Astrocyte of the spinal cord (primary cell): ENCODE data around the gene ZNF429.
"Not testable (repeated sequence)": the region's sequence is repeated elsewhere in the genome, so short reads cannot be mapped to it uniquely, and the experiment has no call there.

ENCODE experiments used
- DNase-seq: peaks from one replicate; pipeline ENCODE4 v3.0.0; 2011; ENCODE audit warnings: low read depth, low spot score
- H3K4me3 ChIP-seq: 2 replicates; pipeline ENCODE4 v1.5.1; 2011; ENCODE audit warnings: low read depth, mild to moderate bottlenecking, low read length, moderate library complexity
- in situ Hi-C: cut with HindIII; loops from 2 replicates; pipeline ENCODE4 v1.10.0; 2017; ENCODE audit warnings: low sequenced_read_pairs
- TF ChIP-seq, protein P1 (sequence below): IDR thresholded peaks from 2 replicates; pipeline ENCODE4 v1.5.1; 2012; ENCODE audit warnings: low read depth, mild to moderate bottlenecking, low read length, inconsistent platforms

Gene ZNF429

DNA sequence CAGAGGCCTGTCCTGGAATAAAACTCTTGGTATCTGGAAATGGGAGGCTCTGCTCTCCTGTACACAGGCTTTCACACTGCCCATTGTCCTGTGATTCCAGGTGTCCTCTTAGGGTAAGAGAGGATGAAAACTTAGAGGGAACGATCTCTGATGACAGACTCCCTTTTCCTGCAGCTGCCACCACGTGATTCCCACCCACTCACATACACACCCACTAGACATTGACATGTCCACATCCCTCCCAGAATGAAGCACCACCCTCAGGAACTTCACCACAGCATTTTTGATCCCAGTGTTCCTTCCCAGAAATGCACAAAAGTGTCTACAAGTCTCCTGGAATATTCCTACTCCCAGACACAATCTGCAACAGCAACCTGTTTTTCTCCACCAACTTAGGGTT is 8.2 kb downstream of the ZNF429 start:
- TF ChIP-seq, protein P1, sequence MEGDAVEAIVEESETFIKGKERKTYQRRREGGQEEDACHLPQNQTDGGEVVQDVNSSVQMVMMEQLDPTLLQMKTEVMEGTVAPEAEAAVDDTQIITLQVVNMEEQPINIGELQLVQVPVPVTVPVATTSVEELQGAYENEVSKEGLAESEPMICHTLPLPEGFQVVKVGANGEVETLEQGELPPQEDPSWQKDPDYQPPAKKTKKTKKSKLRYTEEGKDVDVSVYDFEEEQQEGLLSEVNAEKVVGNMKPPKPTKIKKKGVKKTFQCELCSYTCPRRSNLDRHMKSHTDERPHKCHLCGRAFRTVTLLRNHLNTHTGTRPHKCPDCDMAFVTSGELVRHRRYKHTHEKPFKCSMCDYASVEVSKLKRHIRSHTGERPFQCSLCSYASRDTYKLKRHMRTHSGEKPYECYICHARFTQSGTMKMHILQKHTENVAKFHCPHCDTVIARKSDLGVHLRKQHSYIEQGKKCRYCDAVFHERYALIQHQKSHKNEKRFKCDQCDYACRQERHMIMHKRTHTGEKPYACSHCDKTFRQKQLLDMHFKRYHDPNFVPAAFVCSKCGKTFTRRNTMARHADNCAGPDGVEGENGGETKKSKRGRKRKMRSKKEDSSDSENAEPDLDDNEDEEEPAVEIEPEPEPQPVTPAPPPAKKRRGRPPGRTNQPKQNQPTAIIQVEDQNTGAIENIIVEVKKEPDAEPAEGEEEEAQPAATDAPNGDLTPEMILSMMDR = no peak
- in situ Hi-C loops = no loop called here
- no peak overlapping the region for H3K4me3 ChIP-seq
- no peak for DNase-seq

GRCh38 chr19:21519488-21519887 is 14.1 kb downstream of the ZNF429 start:
- in situ Hi-C loops = no loop called here
- H3K4me3 ChIP-seq = no peak overlapping the region
- no peak for DNase-seq
- TF ChIP-seq, protein P1 = no peak

DNA sequence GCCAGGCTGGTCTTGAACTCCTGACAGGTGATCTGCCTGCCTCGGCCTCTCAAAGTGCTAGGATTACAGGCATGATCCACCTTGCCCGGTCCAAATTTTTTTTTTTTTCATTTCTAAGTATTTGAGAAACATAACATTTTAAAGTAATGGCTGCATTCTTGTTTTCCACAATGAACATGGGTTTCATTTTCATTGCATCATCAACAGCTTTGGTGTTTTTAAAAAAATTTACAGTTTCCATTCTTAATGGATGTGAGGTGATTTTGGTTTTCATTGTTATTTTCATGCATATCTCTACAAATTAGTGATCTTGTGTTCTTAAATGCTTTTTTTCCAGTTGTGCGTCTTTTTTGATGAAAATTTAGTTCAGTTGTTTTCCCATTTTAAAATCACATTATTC is 27.5 kb downstream of the ZNF429 start:
- no peak for DNase-seq
- in situ Hi-C loops = no loop called here
- no peak overlapping the region for H3K4me3 ChIP-seq
- TF ChIP-seq, protein P1 = no peak

- H3K4me3 ChIP-seq, DNase-seq, in situ Hi-C loops: not testable (repeated sequence)
These were observed 31.4 kb downstream of the ZNF429 start for GRCh38 chr19:21536741-21537290.

GRCh38 chr19:21559444-21559843 is 54.0 kb downstream of the ZNF429 start:
- no peak overlapping the region for H3K4me3 ChIP-seq
- no peak for DNase-seq
- TF ChIP-seq, protein P1 = no peak
- in situ Hi-C loops = no loop called here

- H3K4me3 ChIP-seq = no peak overlapping the region
- DNase-seq = no peak
- in situ Hi-C loops = no loop called here
- TF ChIP-seq, protein P1 = no peak
These were observed 59.0 kb downstream of the ZNF429 start for GRCh38 chr19:21564406-21564805.

DNA sequence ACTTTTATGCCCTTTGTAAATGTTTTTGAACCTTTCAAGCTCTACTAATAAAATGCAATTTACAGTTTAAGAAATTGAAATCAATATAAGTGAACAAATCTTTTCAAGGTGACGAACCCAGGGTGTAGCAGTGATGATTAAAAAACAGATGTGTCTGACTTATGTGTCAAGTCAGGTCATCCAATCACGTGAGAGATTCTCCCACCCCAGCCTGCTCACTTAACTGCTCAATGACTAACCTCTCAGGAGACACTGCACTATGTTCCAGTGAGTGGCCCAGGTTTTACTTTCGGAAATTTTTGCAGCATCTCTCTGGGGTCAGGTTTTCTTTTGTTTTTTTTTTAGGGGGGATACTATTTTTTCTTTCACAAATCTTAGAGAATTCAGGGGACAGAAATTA is 60.7 kb downstream of the ZNF429 start:
- H3K4me3 ChIP-seq = no peak overlapping the region
- in situ Hi-C loops = no loop called here
- DNase-seq = no peak
- TF ChIP-seq, protein P1 = no peak

DNA sequence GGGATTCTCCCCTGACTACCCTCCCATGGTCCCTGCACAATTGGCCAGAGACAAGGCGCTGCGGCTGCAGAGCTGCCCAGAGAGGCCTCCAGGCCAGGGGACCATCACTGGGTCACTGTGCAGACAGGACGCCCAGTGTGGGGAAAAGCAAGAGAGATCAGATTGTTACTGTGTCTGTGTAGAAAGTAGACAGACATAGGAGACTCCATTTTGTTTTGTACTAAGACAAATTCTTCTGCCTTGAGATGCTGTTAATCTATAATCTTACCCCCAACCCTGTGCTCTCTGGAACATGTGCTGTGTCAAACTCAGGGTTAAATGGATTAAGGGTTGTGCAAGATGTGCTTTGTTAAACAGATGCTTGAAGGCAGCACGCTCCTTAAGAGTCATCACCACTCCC is 62.4 kb downstream of the ZNF429 start:
- H3K4me3 ChIP-seq, in situ Hi-C loops, DNase-seq: not testable (repeated sequence)
